A673 (cell line): ENCODE data around the gene MATR3. TPM values are rescaled to one million over a fixed set of nuclear protein-coding genes. Genes with fewer than 3 reads are reported as not detected.

ENCODE experiments used
- BruUV-seq: library from RNA; stranded (reverse); fragments of 400-500 nt; replicated peaks from 2 replicates; lab custom pipeline; 2021; lab: Mats Ljungman, UMichigan
- CTCF ChIA-PET: fragments of 300-600 bp; sonication (Branson Sonifier 250); formaldehyde crosslinking; loops from one replicate; lab custom pipeline; 2022; ENCODE audit warnings: antibody characterized with exemption; lab: Charles Lee
- POLR2A ChIA-PET: fragments of 300-600 bp; sonication (Branson Sonifier 250); formaldehyde crosslinking; loops from one replicate; lab custom pipeline; 2022; ENCODE audit warnings: antibody characterized with exemption; ENCODE audit not compliant: low non-redundant PET; lab: Charles Lee
- DNase-seq: peaks from one replicate; pipeline ENCODE4 v3.0.0-alpha.2; 2015; ENCODE audit warnings: low spot score
- H3K27ac ChIP-seq: fragments of 200-600 bp; sonication (generic); 2 replicates; pipeline ENCODE4 v1.5.1; 2016; ENCODE audit warnings: mixed run types, low read depth, mild to moderate bottlenecking, mixed read lengths, antibody characterized with exemption, low read length; ENCODE audit not compliant: poor library complexity, severe bottlenecking
- H3K27me3 ChIP-seq: fragments of 200-600 bp; sonication (generic); replicated peaks from 2 replicates; pipeline ENCODE4 v1.6.1; 2017; ENCODE audit warnings: mixed run types, low read depth, mild to moderate bottlenecking, mixed read lengths, antibody characterized with exemption, low read length; ENCODE audit not compliant: insufficient read depth, poor library complexity
- H3K36me3 ChIP-seq: fragments of 200-600 bp; sonication (generic); 2 replicates; pipeline ENCODE4 v1.6.1; 2016; ENCODE audit warnings: mixed run types, mild to moderate bottlenecking, mixed read lengths, antibody characterized with exemption, low read length; ENCODE audit not compliant: insufficient read depth, poor library complexity, severe bottlenecking
- H3K4me1 ChIP-seq: fragments of 200-600 bp; sonication (generic); 2 replicates; pipeline ENCODE4 v1.6.1; 2017; ENCODE audit warnings: mixed run types, mild to moderate bottlenecking, mixed read lengths, antibody characterized with exemption, low read length; ENCODE audit not compliant: insufficient read depth, poor library complexity, severe bottlenecking
- H3K4me3 ChIP-seq: fragments of 200-600 bp; sonication (generic); 2 replicates; pipeline ENCODE4 v1.5.1; 2016; ENCODE audit warnings: low read depth, mixed run types, mild to moderate bottlenecking, mixed read lengths, low read length; ENCODE audit not compliant: poor library complexity, severe bottlenecking
- H3K9me3 ChIP-seq: fragments of 200-600 bp; sonication (generic); 2 replicates; pipeline ENCODE4 v1.6.1; 2016; ENCODE audit warnings: mixed run types, low read depth, mild to moderate bottlenecking, mixed read lengths, antibody characterized with exemption, low read length; ENCODE audit not compliant: poor library complexity, severe bottlenecking
- EZH2 ChIP-seq: fragments of 200-600 bp; sonication (generic); IDR thresholded peaks from 2 replicates; pipeline ENCODE4 v1.6.1; 2017; ENCODE audit warnings: borderline replicate concordance, low read depth, mild to moderate bottlenecking, mixed read lengths, antibody characterized with exemption, low read length; ENCODE audit not compliant: poor library complexity, severe bottlenecking
- intact Hi-C: fragments of 100-400 bp; cut with micrococcal nuclease; formaldehyde crosslinking; loops from one replicate; pipeline ENCODE4 v1.10.0; 2022; ENCODE audit not compliant: unreplicated experiment
- total RNA-seq: library from RNA; stranded (reverse); gene quantifications from 2 replicates; pipeline ENCODE4 v1.2.3, GENCODE V29; 2021
- TF ChIP-seq, protein P1 (sequence below): fragments of 300-800, 200-600 bp; sonication (generic); conservative IDR thresholded peaks from 2 replicates; pipeline ENCODE4 v1.5.1; 2017; ENCODE audit warnings: low read depth, mild to moderate bottlenecking, antibody characterized with exemption, low read length, moderate library complexity, mixed read lengths

The MATR3 gene
- total RNA-seq, 1 experiment from 2014 or later: 286 TPM

DNA sequence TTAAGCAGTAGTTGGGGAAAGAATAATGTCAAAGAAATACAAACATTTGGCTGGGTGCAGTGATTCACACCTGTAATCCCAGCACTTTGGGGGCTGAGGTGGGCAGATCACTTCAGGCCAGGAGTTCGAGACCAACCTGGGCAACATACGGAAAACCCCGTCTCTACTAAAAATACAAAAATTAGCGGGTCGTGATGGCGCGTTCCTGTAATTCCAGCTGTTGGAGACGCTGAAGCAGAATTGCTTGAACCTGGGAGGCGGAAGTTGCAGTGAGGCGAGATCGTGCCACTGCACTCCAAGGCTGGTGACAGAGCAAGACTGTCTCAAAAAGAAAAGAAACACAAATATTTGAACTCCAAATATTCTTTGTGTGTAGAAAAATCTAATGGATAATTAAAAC lies 4.7 kb downstream of the MATR3 start:
- Histone ChIP-seq H3K9me3 (no peaks in the 10 kb centered on the region), H3K4me1 (peaks cover 34% of the 10 kb centered on the region), H3K4me3 (no peak overlapping the region), H3K36me3 (peaks cover 5% of the 10 kb centered on the region), H3K27me3 (no peaks in the 10 kb centered on the region), H3K27ac (no peak overlapping the region)
- intact Hi-C loops: no loop called here
- no peak for DNase-seq
- TF ChIP-seq, protein P1, sequence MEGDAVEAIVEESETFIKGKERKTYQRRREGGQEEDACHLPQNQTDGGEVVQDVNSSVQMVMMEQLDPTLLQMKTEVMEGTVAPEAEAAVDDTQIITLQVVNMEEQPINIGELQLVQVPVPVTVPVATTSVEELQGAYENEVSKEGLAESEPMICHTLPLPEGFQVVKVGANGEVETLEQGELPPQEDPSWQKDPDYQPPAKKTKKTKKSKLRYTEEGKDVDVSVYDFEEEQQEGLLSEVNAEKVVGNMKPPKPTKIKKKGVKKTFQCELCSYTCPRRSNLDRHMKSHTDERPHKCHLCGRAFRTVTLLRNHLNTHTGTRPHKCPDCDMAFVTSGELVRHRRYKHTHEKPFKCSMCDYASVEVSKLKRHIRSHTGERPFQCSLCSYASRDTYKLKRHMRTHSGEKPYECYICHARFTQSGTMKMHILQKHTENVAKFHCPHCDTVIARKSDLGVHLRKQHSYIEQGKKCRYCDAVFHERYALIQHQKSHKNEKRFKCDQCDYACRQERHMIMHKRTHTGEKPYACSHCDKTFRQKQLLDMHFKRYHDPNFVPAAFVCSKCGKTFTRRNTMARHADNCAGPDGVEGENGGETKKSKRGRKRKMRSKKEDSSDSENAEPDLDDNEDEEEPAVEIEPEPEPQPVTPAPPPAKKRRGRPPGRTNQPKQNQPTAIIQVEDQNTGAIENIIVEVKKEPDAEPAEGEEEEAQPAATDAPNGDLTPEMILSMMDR: no peak
- no peak for TF ChIP-seq EZH2
- no TSS peak for BruUV-seq
- CTCF ChIA-PET: no interaction called here
- POLR2A ChIA-PET: no interaction called here

DNA sequence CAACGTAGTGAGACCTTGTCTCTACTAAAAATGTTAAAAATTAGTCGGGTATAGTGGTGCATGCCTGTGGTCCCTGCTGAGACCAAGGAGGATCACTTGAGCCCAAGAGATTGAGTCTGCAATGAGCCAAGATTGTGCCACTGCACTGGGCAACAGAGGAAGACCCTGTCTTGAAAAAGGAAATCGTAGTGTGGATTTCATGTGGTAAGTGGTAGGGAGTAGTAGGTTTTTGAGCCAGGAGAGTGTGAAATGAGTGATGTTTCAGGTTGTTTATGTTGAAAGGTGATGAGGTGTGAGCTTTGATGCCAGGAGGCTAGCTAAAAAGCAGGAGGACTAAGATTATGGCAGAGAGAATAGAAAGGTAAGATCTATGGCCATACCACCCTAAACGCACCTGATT lies 5.9 kb downstream of the MATR3 start:
- POLR2A ChIA-PET: no interaction called here
- Histone ChIP-seq H3K36me3 (peaks cover 5% of the 10 kb centered on the region), H3K4me1 (peaks cover 43% of the 10 kb centered on the region), H3K27ac (no peak overlapping the region), H3K4me3 (no peak overlapping the region), H3K27me3 (no peaks in the 10 kb centered on the region), H3K9me3 (no peaks in the 10 kb centered on the region)
- TF ChIP-seq EZH2: no peak
- TF ChIP-seq, protein P1: no peak
- DNase-seq: no peak
- CTCF ChIA-PET: interaction anchor here (0.6 kb wide), 1 partner anchor 14 kb away, joined by 4 read pairs; no protein-coding TSS in a partner anchor
- no TSS peak for BruUV-seq
- intact Hi-C loops: no loop called here

DNA sequence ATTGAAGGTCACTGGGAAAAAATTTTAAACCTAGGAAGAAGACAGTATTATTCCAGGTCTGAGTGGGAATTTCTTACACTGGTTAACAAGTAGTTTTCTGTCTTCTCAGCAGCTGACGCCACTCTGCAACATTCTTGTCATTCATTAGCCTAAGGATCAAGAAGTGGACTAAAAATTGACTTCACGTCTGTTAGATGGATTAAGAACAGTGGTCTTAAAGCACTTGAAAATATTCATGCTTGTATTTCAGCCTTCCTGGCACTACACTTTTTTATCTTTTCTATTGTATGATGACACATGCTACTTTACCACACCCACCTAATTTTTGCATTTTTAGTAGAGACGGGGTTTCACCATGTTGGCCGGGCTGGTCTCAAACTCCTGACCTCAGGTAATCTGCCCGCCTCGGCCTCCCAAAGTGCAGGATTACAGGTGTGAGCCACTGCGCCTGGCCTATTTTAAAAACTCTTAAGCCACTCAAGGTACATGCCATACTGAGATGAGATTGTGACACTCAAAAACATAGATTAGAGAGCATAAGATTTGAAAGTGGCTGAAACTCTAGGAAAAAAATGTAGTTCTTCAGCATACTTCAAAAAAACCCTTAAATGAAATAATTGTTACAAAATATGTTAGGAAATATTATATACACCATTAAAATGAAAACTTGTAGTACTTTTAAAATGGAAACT lies 8.4 kb downstream of the MATR3 start:
- no peak for TF ChIP-seq EZH2
- TF ChIP-seq, protein P1: no peak
- DNase-seq: no peak
- ChIA-PET CTCF (interaction anchor here (0.7 kb wide), 1 partner anchor 24 kb away, joined by 5 read pairs; no protein-coding TSS in a partner anchor), POLR2A (no interaction called here)
- no peak overlapping the region for H3K4me3 ChIP-seq
- no TSS peak for BruUV-seq
- no peaks in the 10 kb centered on the region for H3K9me3 ChIP-seq
- no peaks in the 10 kb centered on the region for H3K27me3 ChIP-seq
- H3K27ac ChIP-seq: no peak overlapping the region
- peaks cover 5% of the 10 kb centered on the region for H3K36me3 ChIP-seq
- intact Hi-C loops: no loop called here
- H3K4me1 ChIP-seq: peaks cover 43% of the 10 kb centered on the region
